IMR-90 (cell line): ENCODE results near the gene RBL2. TPM values are rescaled to one million over a fixed set of nuclear protein-coding genes. Genes with fewer than 3 reads are reported as not detected.

Source experiments
- ATAC-seq: fragments of 200-7000 bp; cut with Tn5 transposase; 2 replicates; pipeline ENCODE4 v1.9.1; 2020; ENCODE audit warnings: low read depth, mild to moderate bottlenecking, moderate library complexity
- BruUV-seq: library from RNA; stranded (reverse); fragments of 400-500 nt; replicated peaks from 2 replicates; lab custom pipeline; 2021; lab: Mats Ljungman, UMichigan
- CTCF ChIA-PET: fragments of 300-600 bp; formaldehyde crosslinking; extraction: SDS; loops from one replicate; lab custom pipeline; 2021; ENCODE audit warnings: antibody characterized with exemption; lab: Yijun Ruan, JAX
- POLR2A ChIA-PET: fragments of 300-600 bp; sonication (Branson Sonifier 250); formaldehyde crosslinking; loops from one replicate; lab custom pipeline; 2022; ENCODE audit warnings: antibody characterized with exemption; ENCODE audit not compliant: unreplicated experiment; lab: Charles Lee
- DNase-seq: peaks from one replicate; pipeline ENCODE4 v3.0.0; 2013
- H2AFZ ChIP-seq: replicated peaks from 2 replicates; pipeline ENCODE3; 2013; ENCODE audit warnings: low read length, mild to moderate bottlenecking; ENCODE audit not compliant: poor library complexity
- H2AK5ac ChIP-seq: 2 replicates; pipeline ENCODE4 v1.6.1; 2013; ENCODE audit warnings: low read depth, low read length, inconsistent platforms
- H2AK9ac ChIP-seq: replicated peaks from 2 replicates; pipeline ENCODE3; 2013; ENCODE audit warnings: mild to moderate bottlenecking, low read depth, low read length, moderate library complexity; ENCODE audit not compliant: poor library complexity
- H2BK120ac ChIP-seq: 2 replicates; pipeline ENCODE4 v1.6.1; 2013; ENCODE audit warnings: low read depth, low read length, inconsistent platforms
- H2BK15ac ChIP-seq: 3 replicates; pipeline ENCODE4 v1.6.1; 2013; ENCODE audit warnings: low read depth, low read length, inconsistent platforms
- H2BK20ac ChIP-seq: 2 replicates; pipeline ENCODE4 v1.6.1; 2013; ENCODE audit warnings: low read depth, mild to moderate bottlenecking, inconsistent platforms, low read length, moderate library complexity
- H2BK5ac ChIP-seq: 2 replicates; pipeline ENCODE4 v1.6.1; 2013; ENCODE audit warnings: mild to moderate bottlenecking, low read depth, low read length, inconsistent platforms; ENCODE audit not compliant: poor library complexity, severe bottlenecking
- H3K14ac ChIP-seq: replicated peaks from 2 replicates; pipeline ENCODE4 v1.6.1; 2013; ENCODE audit warnings: low read depth, low read length, inconsistent platforms
- H3K18ac ChIP-seq: 2 replicates; pipeline ENCODE4 v1.6.1; 2013; ENCODE audit warnings: low read depth, low read length, control low read depth
- H3K23ac ChIP-seq: 2 replicates; pipeline ENCODE4 v1.6.1; 2013; ENCODE audit warnings: low read depth, low read length, inconsistent platforms
- H3K27ac ChIP-seq: 2 replicates; pipeline ENCODE4 v1.5.1; 2013; ENCODE audit warnings: mild to moderate bottlenecking, control low read depth, low read length; ENCODE audit not compliant: insufficient read depth
- H3K27me3 ChIP-seq: 2 replicates; pipeline ENCODE4 v1.6.1; 2013; ENCODE audit warnings: low read length; ENCODE audit not compliant: control insufficient read depth, insufficient read depth
- H3K36me3 ChIP-seq: 2 replicates; pipeline ENCODE4 v1.6.1; 2013; ENCODE audit warnings: low read length, mixed read lengths; ENCODE audit not compliant: control insufficient read depth, insufficient read depth
- H3K4ac ChIP-seq: 2 replicates; pipeline ENCODE4 v1.6.1; 2013; ENCODE audit warnings: low read depth, low read length, inconsistent platforms
- H3K4me1 ChIP-seq: 2 replicates; pipeline ENCODE4 v1.6.1; 2013; ENCODE audit warnings: low read length, mixed read lengths; ENCODE audit not compliant: control insufficient read depth, insufficient read depth
- H3K4me2 ChIP-seq: 2 replicates; pipeline ENCODE4 v1.6.1; 2013; ENCODE audit warnings: low read depth, mild to moderate bottlenecking, control low read depth, low read length, moderate library complexity
- H3K4me3 ChIP-seq: 2 replicates; pipeline ENCODE4 v1.5.1; 2013; ENCODE audit warnings: low read depth, mild to moderate bottlenecking, control low read depth, low read length, moderate library complexity; ENCODE audit not compliant: insufficient read depth
- H3K56ac ChIP-seq: 2 replicates; pipeline ENCODE4 v1.6.1; 2013; ENCODE audit warnings: low read length, inconsistent platforms; ENCODE audit not compliant: insufficient read depth; ENCODE audit errors: extremely low read depth
- H3K79me1 ChIP-seq, 2 experiments: 2 replicates each; pipeline ENCODE4 v1.6.1; 2013; ENCODE audit warnings: low read length in 2 of 2, inconsistent platforms in 1 of 2, low read depth in 1 of 2
- H3K9ac ChIP-seq: 2 replicates; pipeline ENCODE4 v1.6.1; 2013; ENCODE audit warnings: low read depth, low read length, control low read depth
- H3K9me1 ChIP-seq: 2 replicates; pipeline ENCODE4 v1.6.1; 2013; ENCODE audit warnings: low read length, inconsistent platforms; ENCODE audit not compliant: insufficient read depth
- H3K9me3 ChIP-seq: 2 replicates; pipeline ENCODE4 v1.6.1; 2013; ENCODE audit warnings: low read length; ENCODE audit not compliant: control insufficient read depth, insufficient read depth
- H4K20me1 ChIP-seq: 2 replicates; pipeline ENCODE4 v1.6.1; 2013; ENCODE audit warnings: low read length, inconsistent platforms; ENCODE audit not compliant: insufficient read depth
- H4K5ac ChIP-seq: 2 replicates; pipeline ENCODE4 v1.6.1; 2013; ENCODE audit warnings: mild to moderate bottlenecking, low read depth, low read length, control low read depth
- H4K8ac ChIP-seq, 2 experiments: 2 replicates each; pipeline ENCODE4 v1.6.1; 2013; ENCODE audit warnings: low read depth in 2 of 2, low read length in 2 of 2, control low read depth in 1 of 2, inconsistent platforms in 1 of 2
- H4K91ac ChIP-seq: 2 replicates; pipeline ENCODE4 v1.6.1; 2013; ENCODE audit warnings: low read depth, low read length, inconsistent platforms; ENCODE audit not compliant: insufficient read depth
- CEBPB ChIP-seq: IDR thresholded peaks from 2 replicates; pipeline ENCODE4 v1.6.1; 2012; ENCODE audit warnings: low read depth, low read length, improper control_type of control experiment
- CTCF ChIP-seq: conservative IDR thresholded peaks from 2 replicates; pipeline ENCODE4 v1.5.1; 2012; ENCODE audit warnings: mild to moderate bottlenecking, low read depth, low read length, improper control_type of control experiment
- FOS ChIP-seq: fragments of 150-350 bp; IDR thresholded peaks from 2 replicates; pipeline ENCODE4 v1.6.1; 2016; ENCODE audit warnings: low read depth, low read length
- MAFK ChIP-seq: IDR thresholded peaks from 2 replicates; pipeline ENCODE4 v1.6.1; 2012; ENCODE audit warnings: low read depth, low read length, improper control_type of control experiment
- MAZ ChIP-seq: IDR thresholded peaks from 2 replicates; pipeline ENCODE4 v1.6.1; 2012; ENCODE audit warnings: low read depth, mild to moderate bottlenecking, low read length, improper control_type of control experiment, moderate library complexity, borderline replicate concordance
- MXI1 ChIP-seq: IDR thresholded peaks from 2 replicates; pipeline ENCODE4 v1.6.1; 2012; ENCODE audit warnings: low read depth, mild to moderate bottlenecking, low read length, moderate library complexity, borderline replicate concordance
- NFE2L2 ChIP-seq: fragments of 150-350 bp; IDR thresholded peaks from 2 replicates; pipeline ENCODE4 v1.6.1; 2016; ENCODE audit warnings: low read depth, mild to moderate bottlenecking, low read length
- POLR2A ChIP-seq: IDR thresholded peaks from 2 replicates; pipeline ENCODE4 v1.6.1; 2012; ENCODE audit warnings: mild to moderate bottlenecking, low read depth, low read length
- RAD21 ChIP-seq: IDR thresholded peaks from 2 replicates; pipeline ENCODE4 v1.6.1; 2012; ENCODE audit warnings: low read length, improper control_type of control experiment
- RCOR1 ChIP-seq: IDR thresholded peaks from 2 replicates; pipeline ENCODE4 v1.6.1; 2012; ENCODE audit warnings: mild to moderate bottlenecking, low read length, improper control_type of control experiment; ENCODE audit not compliant: insufficient replicate concordance
- SMC3 ChIP-seq: fragments of 150-350 bp; IDR thresholded peaks from 2 replicates; pipeline ENCODE4 v1.6.1; 2016; ENCODE audit warnings: low read depth, mild to moderate bottlenecking, antibody characterized with exemption, low read length, moderate library complexity
- WGBS, 2 experiments: methylation state at CpG; one replicate each; pipeline versions ENCODE4 v1.1.5 to v1.1.7; 2013; ENCODE audit warnings: missing lambda C conversion rate in 2 of 2; ENCODE audit not compliant: insufficient read length in 1 of 2; ENCODE audit errors: extremely low coverage in 2 of 2; 5-methylcytosine and 5-hydroxymethylcytosine counted together
- dilution Hi-C: fragments of 300-500 bp; cut with HindIII; formaldehyde crosslinking; loops from one replicate; pipeline ENCODE4 v1.14.3; 2018; ENCODE audit warnings: low sequenced_read_pairs; ENCODE audit not compliant: unreplicated experiment
- in situ Hi-C: fragments of 300-500 bp; cut with MboI; formaldehyde crosslinking; loops from 3 replicates; pipeline ENCODE4 v1.14.3; 2019; ENCODE audit warnings: low sequenced_read_pairs, inconsistent platforms, mixed read lengths
- intact Hi-C: fragments of 100-400 bp; cut with micrococcal nuclease; formaldehyde crosslinking; loops from 2 replicates; pipeline ENCODE4 v1.10.0; 2022
- polyA plus RNA-seq, 3 experiments: library from polyadenylated mRNA; depleted of rRNA; stranded (reverse); fragments of >200 nt; gene quantifications; 2 replicates each; pipeline ENCODE4 v1.2.3, GENCODE V29; 2012; ENCODE audit warnings: low replicate concordance in 1 of 3
- total RNA-seq: library from RNA; depleted of rRNA; stranded (reverse); fragments of >200 nt; gene quantifications from 2 replicates; pipeline ENCODE4 v1.2.3, GENCODE V29; 2012

Gene RBL2
- total and polyA plus RNA-seq, 2 of the 4 experiments (the other 2 are of a cell fraction), result 19.7 to 23.4 TPM

GRCh38 chr16:53530741-53531140 lies 96.5 kb downstream of the RBL2 start:
- Histone ChIP-seq H3K9me3 (no peaks in the 10 kb centered on the region; the same call in 1 of the 2 replicates), H3K79me1 (no peaks in the 10 kb centered on the region), H4K5ac (no peak overlapping the region), H2BK120ac (no peak overlapping the region), H3K23ac (no peak overlapping the region), H3K18ac (no peak overlapping the region), H3K4me1 (no peaks in the 10 kb centered on the region), H4K91ac (no peak overlapping the region), H4K8ac (no peak overlapping the region), H2AK9ac (no peak overlapping the region), H3K56ac (no peak overlapping the region), H3K36me3 (no peaks in the 10 kb centered on the region), H3K27ac (no peak overlapping the region), H3K9ac (no peak overlapping the region), H2BK20ac (no peak overlapping the region), H4K20me1 (no peaks in the 10 kb centered on the region), H3K27me3 (peaks cover 3% of the 10 kb centered on the region), H2AFZ (no peak overlapping the region), H2BK15ac (no peak overlapping the region), H2AK5ac (no peak overlapping the region), H3K4me3 (no peak overlapping the region), H3K4me2 (no peak overlapping the region), H3K4ac (no peak overlapping the region), H3K9me1 (no peaks in the 10 kb centered on the region), H2BK5ac (no peak overlapping the region), H3K14ac (no peak overlapping the region)
- no TSS peak for BruUV-seq
- no CpG with 5 or more reads among the region's 1 CpG for WGBS, 2 experiments
- dilution Hi-C loops, result no loop called here
- in situ Hi-C loops, result no loop called here
- intact Hi-C loops, result no loop called here
- ChIA-PET POLR2A (no interaction called here), CTCF (no interaction called here)
- DNase-seq (no peak), ATAC-seq (no peak)
- TF ChIP-seq MAFK (no peak), FOS (no peak), SMC3 (no peak), POLR2A (no peak), RCOR1 (no peak), RAD21 (no peak), MAZ (no peak), MXI1 (no peak), CTCF (no peak), CEBPB (no peak), NFE2L2 (no peak)
